GM15510 (cell line): Measurements from ENCODE around the gene AQP12B.

ENCODE experiments used
- POLR2A ChIP-seq: IDR thresholded peaks from 3 replicates; pipeline ENCODE4 v1.6.1; 2011; ENCODE audit warnings: borderline replicate concordance; ENCODE audit not compliant: insufficient read length; ENCODE audit errors: extremely low read depth

AQP12B gene

DNA sequence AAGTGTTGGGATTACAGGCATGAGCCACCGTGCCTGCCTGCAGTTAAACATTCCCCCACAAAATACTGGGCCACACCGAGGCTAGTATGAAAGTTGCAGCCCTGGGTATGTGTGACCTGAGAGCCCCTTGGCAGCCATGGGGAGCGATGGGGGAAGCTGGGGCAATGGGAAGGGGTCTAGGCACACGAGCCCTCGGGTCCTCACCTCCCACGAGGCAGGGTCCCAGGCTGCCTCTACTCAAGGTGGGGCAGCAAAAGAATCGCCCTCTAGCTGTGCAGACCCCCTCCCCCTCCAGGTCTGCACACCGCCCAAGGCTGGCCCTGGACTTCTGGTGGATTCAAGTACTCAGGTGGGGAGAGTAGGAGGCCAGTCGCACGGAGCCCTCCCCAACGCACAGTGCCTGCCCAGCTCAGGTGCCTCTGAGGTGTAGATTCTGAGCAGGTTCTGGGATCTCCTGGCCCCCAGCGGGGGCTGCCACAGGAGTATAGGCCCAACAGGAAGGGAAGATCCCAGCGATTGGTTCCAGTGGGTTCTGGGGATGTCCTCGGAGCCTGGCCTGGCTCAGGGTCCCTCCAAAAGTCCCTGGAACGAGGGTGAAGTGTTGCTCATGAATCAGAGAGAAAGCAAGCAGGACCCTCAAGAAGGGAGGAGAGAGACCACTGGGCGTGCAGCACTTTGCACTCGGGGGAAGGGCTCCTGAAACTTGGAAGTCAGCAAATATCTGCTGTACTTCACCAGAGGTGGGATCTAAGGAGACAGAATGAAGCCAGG is 54.8 kb downstream of the AQP12B start:
- no peak for TF ChIP-seq POLR2A

DNA sequence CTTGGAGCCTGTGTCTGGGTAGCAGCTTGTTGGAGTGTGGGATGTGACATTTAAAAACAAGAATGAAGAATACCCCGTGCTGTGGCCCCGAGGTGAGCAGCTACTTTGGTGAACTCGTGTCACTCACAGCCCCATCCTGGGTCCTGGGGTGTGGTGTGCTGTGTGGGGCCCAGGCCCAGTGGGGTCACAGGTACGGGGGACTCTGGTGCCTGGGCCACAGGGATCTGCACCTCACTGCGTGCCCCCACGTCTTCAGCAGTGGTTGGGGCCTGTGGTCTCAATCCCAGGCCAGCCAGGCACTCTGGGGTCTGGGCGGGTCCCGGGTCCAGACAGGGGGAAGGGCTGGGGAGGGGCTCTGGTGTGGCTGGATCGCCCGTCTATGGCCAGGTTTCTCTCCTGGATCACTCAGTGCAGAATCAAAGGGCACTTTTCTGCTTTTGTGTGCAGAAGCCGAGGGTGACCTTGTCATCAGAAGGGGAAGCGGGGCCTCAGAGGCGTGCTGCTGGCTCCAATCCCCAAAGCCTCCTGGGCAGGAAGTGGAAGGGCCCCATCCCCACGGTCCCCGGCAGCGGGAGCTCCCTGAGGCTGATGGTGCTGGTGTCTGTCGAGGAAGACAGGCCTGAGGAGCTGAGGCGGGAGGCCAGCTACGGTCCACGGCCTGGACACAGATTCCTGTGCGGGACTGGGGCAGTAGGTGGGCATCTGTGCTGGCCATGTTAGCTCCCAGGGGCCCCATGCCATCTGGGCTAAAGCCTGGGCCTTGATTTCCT is 56.0 kb downstream of the AQP12B start:
- TF ChIP-seq POLR2A: no peak
